ENCODE data around the gene MAST2.

MAST2 gene

DNA sequence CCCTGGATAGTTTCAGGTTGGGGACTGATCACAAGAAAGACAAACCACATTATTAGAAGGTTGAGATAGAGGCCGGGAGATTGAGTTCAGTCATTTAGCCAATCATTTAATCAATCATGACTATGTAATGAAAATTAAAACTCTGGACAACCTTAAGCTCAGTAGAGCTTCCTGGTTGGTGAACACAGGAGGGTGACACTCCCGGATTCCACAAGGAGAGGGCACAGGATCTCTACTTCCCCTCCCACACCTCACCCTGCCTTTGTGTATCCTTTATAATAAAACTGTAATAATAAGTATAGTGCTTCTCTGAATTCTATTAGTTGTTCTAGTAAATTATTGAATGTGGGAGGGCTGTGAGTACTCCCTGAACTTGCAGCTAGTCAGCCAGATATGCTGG is 178.9 kb downstream of the MAST2 start:
- no peak for DNase-seq (ENCODE audit: low spot score)

- no peak for DNase-seq (ENCODE audit: low spot score)
Observed at GRCh38 chr1:45983967-45984366, 180.6 kb downstream of the MAST2 start.

GRCh38 chr1:45987204-45987603 is 183.8 kb downstream of the MAST2 start:
- no peak for DNase-seq (ENCODE audit: low spot score)

GRCh38 chr1:45989249-45989648 is 185.8 kb downstream of the MAST2 start:
- no peak for DNase-seq (ENCODE audit: low spot score)

DNA sequence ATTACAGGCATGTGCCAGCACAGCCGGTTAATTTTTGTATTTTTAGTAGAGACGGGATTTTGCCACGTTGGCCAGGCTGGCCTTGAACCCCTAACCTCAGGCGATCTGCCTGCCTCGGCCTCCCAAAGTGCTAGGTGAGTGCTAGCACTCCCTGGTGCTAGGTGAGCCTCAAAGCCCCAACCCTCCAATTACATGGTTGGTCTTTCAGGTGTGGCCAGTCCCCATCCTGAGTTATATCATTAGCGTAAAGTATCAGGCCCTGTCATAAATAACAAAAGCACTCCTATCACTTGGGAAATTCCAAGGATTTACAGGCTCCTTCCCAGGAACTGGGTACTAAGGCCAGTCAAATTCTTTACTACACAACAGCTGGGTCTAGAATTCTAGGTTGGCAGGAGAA is 191.0 kb downstream of the MAST2 start:
- no peak for DNase-seq (ENCODE audit: low spot score)

GRCh38 chr1:45995298-45995697 is 191.9 kb downstream of the MAST2 start:
- no peak for DNase-seq (ENCODE audit: low spot score)

DNA sequence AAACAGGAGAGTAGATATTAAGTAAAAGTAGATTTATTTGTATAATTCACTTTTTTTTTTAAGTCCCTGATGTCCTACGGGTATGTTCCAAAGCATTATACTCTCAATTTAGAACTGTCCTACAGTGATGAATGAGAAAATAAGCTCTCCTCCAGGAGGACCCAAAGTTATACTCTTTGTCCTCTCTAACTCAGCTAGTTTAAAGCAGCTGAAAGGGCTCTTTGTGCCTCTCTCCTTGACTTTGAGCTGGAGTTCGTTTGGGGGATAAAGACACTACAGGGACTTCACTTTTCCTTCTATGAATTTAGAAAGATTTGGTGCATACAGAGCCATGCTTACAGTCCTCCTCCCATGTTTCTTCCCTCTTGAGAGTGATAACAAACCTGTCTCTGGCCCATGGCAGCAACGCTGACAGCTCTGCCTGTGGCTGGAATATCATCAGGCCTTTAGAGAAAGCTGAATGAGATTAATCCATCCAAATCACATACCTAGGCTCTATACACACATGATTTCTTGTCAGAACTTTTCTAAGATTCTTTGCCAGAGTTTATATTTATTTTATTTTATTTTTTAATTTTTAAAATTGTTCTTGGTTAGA is 194.7 kb downstream of the MAST2 start:
- DNase-seq (ENCODE audit: low spot score), result no peak

- no peak for DNase-seq (ENCODE audit: low spot score)
Observed at GRCh38 chr1:45999507-45999906, 196.1 kb downstream of the MAST2 start.

DNA sequence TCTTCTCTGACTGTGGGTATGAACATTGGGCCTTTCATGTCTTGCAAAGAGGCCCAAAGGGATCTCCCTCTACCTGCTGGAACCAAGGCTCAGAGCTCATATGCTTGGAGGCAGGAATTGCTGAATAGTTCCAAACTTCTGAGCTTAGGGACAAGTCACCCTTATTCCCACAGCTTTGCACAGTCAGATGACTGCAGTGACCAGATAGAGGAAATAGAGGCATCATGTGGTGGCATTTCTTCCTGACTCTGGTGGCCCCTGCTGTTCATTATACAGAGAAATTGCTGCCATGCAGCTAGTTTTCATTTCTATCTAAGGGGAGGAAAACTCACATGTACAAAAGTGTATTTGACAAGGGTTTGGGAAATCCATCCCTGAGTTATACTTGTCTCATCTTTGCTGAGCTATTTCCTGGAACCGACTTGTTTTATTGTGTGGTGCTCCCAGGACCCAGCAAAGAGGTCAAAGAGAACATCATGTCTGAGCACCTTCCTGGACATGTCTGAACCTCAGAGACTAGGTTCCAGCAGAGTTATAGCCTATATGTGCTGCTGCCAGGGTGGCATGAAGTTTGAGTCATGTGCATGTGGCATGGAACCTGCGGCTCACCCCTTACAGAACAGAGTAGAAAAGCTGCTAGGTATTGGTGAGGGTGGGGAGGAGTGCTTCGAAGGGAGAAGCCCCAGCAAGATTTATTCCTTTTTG is 197.8 kb downstream of the MAST2 start:
- DNase-seq (ENCODE audit: low spot score), result no peak

DNA sequence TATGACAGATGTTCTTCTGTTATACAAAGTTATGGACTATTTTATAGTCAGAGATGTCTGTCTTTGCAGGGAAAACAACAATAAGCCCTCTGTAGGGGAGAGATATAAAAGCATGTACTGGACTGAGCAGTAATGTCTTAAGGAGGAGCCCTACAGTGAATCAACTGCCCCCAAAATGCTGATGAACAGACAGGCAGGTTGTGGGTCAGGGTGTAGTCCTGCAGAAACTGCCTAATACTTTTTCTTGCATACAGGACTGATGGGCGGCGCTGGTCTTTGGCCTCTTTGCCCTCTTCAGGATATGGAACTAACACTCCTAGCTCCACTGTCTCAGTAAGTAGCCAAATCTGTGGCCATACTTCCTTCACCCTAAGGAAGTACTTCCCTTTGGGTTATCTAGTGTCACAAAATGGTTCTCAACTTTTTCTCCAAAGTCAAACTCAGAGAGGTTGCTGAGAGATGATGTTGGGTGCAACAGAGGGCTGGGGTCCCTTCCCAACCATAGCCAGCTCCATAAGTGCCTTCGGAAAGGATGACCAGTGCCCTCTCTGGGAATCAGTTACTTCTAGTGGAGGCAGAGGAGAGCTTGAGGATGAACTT is 199.2 kb downstream of the MAST2 start:
- no peak for DNase-seq (ENCODE audit: low spot score)

DNA sequence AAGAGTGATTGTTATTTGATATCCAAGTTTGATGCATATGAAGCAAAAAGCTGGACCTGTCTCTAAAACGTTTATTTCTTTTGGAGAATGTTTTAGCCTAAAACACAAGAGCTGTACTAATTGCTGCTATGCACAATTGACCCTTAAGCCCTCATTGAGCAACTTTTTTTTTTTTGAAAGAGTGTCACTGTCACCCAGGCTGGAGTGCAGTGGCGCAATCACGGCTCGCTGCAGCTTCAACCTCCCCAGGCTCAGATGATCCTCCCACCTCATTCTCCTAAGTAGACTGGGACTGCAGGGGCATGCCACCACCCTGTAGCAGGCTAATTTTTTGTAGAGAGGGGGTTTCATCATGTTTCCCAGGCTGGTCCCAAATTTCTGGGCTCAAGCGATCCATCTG is 199.9 kb downstream of the MAST2 start:
- no peak for DNase-seq (ENCODE audit: low spot score)

DNA sequence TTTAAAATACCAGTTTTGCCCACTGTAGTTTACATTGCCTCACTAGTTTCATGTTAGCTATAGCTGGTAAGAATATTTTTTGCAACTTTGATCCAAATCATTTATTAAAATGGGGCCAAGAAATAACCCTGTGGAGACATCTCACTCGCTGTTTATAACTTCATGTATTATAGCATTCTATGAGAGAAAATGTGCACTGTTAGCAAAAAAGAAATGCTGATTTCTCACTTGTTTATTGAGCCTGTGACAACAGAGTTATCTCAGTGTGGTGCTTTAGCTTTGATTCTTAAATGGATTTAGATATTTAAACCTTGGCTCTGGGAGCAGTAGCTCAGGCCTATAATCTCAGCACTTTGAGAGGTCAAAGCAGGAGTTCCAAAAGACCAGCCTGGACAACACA is 201.1 kb downstream of the MAST2 start:
- DNase-seq (ENCODE audit: low spot score), result no peak

- no peak for DNase-seq (ENCODE audit: low spot score)
Observed at GRCh38 chr1:46005594-46005993, 202.2 kb downstream of the MAST2 start.

DNA sequence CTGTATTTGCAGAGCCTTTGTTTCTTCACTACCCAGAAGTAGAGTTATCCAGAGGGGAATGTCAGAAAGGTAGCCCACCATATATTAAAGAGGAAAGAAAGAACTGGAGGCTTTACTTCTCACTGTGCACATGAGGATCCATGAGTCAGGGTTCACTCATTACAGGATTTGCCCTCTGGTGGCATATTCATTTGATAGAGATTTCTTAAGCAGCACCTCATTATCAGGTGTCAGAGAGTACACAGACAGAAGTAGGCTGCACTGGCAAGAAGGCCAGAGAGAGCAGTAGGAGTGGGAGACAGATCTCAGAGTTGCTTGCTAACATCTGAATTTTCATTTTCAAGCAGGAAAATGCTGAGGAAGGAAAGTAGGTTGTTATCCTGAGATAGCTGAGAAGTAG is 205.2 kb downstream of the MAST2 start:
- DNase-seq (ENCODE audit: low spot score), result no peak

GRCh38 chr1:46010611-46011010 is 207.2 kb downstream of the MAST2 start:
- DNase-seq (ENCODE audit: low spot score), result no peak

- no peak for DNase-seq (ENCODE audit: low spot score)
Observed at GRCh38 chr1:46011121-46011695, 207.8 kb downstream of the MAST2 start.

DNA sequence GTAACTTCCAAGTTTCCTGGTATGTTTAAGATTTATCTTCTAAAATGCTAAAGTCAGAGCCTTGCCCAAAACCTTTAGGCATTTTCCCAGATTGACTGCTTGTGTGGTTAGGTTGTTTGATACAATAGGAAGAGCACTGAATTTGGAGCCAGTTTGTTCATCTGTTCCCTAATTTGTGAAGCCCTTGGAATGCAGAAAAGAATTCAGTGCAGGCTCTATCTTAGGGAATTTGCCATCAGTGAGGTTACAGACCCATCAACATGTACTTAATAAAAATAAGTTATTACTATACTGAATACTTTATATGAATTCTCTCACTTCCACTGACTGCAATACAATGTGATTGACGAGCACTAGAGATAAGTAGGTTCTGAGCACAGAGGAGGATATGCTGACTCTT is 208.8 kb downstream of the MAST2 start:
- DNase-seq (ENCODE audit: low spot score), result no peak

DNA sequence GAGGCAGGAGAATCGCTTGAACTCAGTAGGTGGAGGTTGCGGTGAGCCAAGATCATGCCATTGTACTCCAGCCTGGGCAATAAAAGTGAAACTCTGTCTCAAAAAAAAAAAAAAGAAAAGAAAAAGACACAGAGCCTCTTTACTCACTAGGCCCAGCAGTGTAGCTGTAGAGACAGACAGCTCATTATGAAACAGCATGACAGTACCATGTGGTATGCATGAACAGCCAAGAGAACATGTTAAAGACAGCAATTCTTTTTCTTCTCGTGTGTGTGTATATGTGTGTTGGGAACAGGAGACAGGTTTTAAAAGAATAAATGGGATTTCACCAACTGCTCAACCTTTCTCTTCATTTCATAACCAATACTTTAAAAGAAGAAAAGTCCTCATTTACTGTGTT is 210.2 kb downstream of the MAST2 start:
- no peak for DNase-seq (ENCODE audit: low spot score)

GRCh38 chr1:46017876-46018503 is 214.6 kb downstream of the MAST2 start:
- DNase-seq (ENCODE audit: low spot score), result peak; percentile 38

- DNase-seq (ENCODE audit: low spot score), result no peak
Observed at GRCh38 chr1:46019348-46019747, 215.9 kb downstream of the MAST2 start.

DNA sequence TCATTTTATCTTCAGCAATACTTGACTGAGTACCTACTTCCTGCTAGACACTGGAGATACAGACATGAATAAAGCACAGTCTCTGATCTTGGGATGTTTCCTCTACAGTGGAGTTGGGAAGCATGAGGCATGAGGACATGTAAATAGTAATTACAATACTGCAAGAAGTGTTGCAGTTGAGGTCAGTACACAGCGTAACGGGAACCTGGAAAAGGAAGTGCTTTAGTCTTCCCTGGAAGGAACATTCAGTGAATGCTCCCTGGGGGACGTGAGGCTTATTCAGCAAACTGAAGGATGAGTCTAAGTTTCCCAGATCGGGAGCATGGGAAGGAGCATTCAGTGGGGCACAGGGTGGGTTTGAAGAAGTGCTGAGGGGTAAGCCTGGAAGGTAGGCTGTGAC is 216.6 kb downstream of the MAST2 start:
- DNase-seq (ENCODE audit: low spot score), result no peak

DNA sequence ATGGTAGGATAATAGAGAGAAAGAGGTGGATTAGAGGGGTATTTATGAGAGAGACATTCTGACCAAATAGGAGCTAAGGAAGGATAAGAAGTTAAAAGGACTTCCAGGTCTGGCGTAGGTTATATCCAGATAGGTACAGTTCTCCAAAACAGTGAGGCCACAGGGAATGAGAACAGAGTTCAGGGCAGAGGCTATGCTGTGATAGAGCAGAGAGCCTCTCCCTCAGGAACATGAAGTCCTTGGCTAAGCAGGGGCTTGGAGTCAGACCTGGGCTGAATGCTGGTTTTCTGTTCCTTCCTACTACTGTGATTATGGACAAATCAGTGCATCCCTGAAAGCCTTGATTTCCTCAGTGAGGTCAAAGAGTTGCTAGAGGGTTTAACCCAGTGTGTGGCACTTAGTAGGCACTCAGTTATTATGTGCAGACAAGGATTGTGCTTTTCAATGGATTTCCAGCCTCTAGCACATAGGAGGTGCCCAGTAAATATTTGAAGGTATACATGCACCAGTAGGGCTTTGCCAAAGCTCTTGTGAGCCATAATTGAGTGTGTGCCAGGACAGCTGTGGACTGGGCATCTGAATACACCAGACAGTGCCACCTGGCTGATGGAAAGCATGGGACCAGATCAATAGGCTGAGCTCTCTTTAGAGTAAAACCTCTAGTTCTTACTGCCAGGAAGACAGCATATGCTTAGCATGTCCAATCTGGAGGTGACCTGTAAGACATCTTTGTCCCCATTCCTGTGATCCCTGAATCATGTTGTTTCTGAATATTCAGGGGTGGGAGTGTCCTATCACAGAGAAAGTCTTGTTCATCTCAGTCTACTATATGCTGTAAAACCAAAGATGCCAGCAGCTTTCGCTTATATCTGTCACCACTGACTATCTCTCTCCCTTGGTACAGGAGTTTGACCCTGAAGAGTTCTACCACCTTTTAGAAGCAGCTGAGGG is 217.9 kb downstream of the MAST2 start:
- DNase-seq (ENCODE audit: low spot score), result no peak

Data from pons (tissue), 1 donor.